Progenitor cell of endocrine pancreas (in vitro differentiated cells): Measurements from ENCODE around the gene BAHCC1. TPM values are rescaled to one million over a fixed set of nuclear protein-coding genes. Genes with fewer than 3 reads are reported as not detected.

ENCODE experiments used
- DNase-seq: peaks from one replicate; pipeline ENCODE4 v3.0.0; 2021; ENCODE audit warnings: low spot score; ENCODE audit not compliant: unreplicated experiment
- H3K27ac Mint-ChIP-seq: 2 replicates; pipeline ENCODE4 v1.8.0; 2021; ENCODE audit warnings: mild to moderate bottlenecking, moderate library complexity, mixed read lengths
- H3K27me3 Mint-ChIP-seq: 2 replicates; pipeline ENCODE4 v1.8.0; 2021; ENCODE audit warnings: mixed read lengths
- H3K36me3 Mint-ChIP-seq: 2 replicates; pipeline ENCODE4 v1.8.0; 2022; ENCODE audit warnings: mixed read lengths; ENCODE audit not compliant: insufficient read depth
- H3K4me1 Mint-ChIP-seq: 2 replicates; pipeline ENCODE4 v1.8.0; 2021; ENCODE audit warnings: low read depth, mixed read lengths
- H3K4me3 Mint-ChIP-seq: 2 replicates; pipeline ENCODE4 v1.8.0; 2021; ENCODE audit warnings: low read depth, mild to moderate bottlenecking, moderate library complexity, mixed read lengths
- H3K9me3 Mint-ChIP-seq: 2 replicates; pipeline ENCODE4 v1.8.0; 2021; ENCODE audit warnings: low read depth, mixed read lengths
- CTCF ChIP-seq: fragments of 200-600 bp; sonication (generic); IDR thresholded peaks from one replicate; pipeline ENCODE4 v1.5.0; 2021; ENCODE audit warnings: antibody characterized with exemption, mild to moderate bottlenecking; ENCODE audit not compliant: unreplicated experiment
- total RNA-seq: library from RNA; stranded (reverse); gene quantifications from 2 replicates; pipeline ENCODE4 v1.2.1, GENCODE V29; 2021

BAHCC1 gene
- total RNA-seq, 1 donor from 2014 or later, result 40.5 TPM

- Mint-ChIP-seq H3K36me3 (no peaks in the 10 kb centered on the region), H3K27ac (no peak overlapping the region)
- no peak for DNase-seq
Observed at GRCh38 chr17:81500047-81500446, 104.8 kb downstream of the BAHCC1 start.

GRCh38 chr17:81502471-81503017, 107.3 kb downstream of the BAHCC1 start:
- TF ChIP-seq CTCF, result no peak
- H3K4me3 Mint-ChIP-seq, result no peak overlapping the region
- no peaks in the 10 kb centered on the region for H3K36me3 Mint-ChIP-seq
- H3K27ac Mint-ChIP-seq, result no peak overlapping the region
- no peaks in the 10 kb centered on the region for H3K4me1 Mint-ChIP-seq
- no peaks in the 10 kb centered on the region for H3K9me3 Mint-ChIP-seq
- DNase-seq, result no peak
- H3K27me3 Mint-ChIP-seq, result peaks cover 8% of the 10 kb centered on the region

More at GRCh38 chr17:81500047-81500446, 104.8 kb downstream of the BAHCC1 start:
- Mint-ChIP-seq H3K4me3 (no peak overlapping the region), H3K27me3 (peaks cover 13% of the 10 kb centered on the region), H3K9me3 (no peaks in the 10 kb centered on the region), H3K4me1 (no peaks in the 10 kb centered on the region)
- TF ChIP-seq CTCF, result no peak

- DNase-seq, result no peak
- Mint-ChIP-seq H3K4me1 (no peaks in the 10 kb centered on the region), H3K27ac (no peak overlapping the region), H3K4me3 (no peak overlapping the region), H3K27me3 (peaks cover 8% of the 10 kb centered on the region), H3K9me3 (no peaks in the 10 kb centered on the region), H3K36me3 (peaks cover 6% of the 10 kb centered on the region)
- TF ChIP-seq CTCF, result no peak
Observed at GRCh38 chr17:81503619-81504018, 108.4 kb downstream of the BAHCC1 start.

- H3K27ac Mint-ChIP-seq, result peak overlapping the region; percentile 97
- no peak for DNase-seq
- H3K9me3 Mint-ChIP-seq, result no peaks in the 10 kb centered on the region
- no peak for TF ChIP-seq CTCF
- H3K4me3 Mint-ChIP-seq, result peak overlapping the region; percentile 96
- peaks cover 41% of the 10 kb centered on the region for H3K36me3 Mint-ChIP-seq
- peaks cover 26% of the 10 kb centered on the region for H3K4me1 Mint-ChIP-seq
- H3K27me3 Mint-ChIP-seq, result peaks cover 4% of the 10 kb centered on the region
Observed at GRCh38 chr17:81508639-81509206, 113.5 kb downstream of the BAHCC1 start.

GRCh38 chr17:81509207-81509971, 114.1 kb downstream of the BAHCC1 start:
- no peak for DNase-seq

More at GRCh38 chr17:81509207-81509971, 114.1 kb downstream of the BAHCC1 start:
- peaks cover 41% of the 10 kb centered on the region for H3K36me3 Mint-ChIP-seq
- H3K27ac Mint-ChIP-seq, result peak overlapping the region; percentile 97
- TF ChIP-seq CTCF, result no peak
- peaks cover 26% of the 10 kb centered on the region for H3K4me1 Mint-ChIP-seq
- H3K27me3 Mint-ChIP-seq, result peaks cover 4% of the 10 kb centered on the region
- peak overlapping the region; percentile 96 for H3K4me3 Mint-ChIP-seq
- no peaks in the 10 kb centered on the region for H3K9me3 Mint-ChIP-seq
